ENCODE measurements around the gene PCDHB7. TPM values are rescaled to one million over a fixed set of nuclear protein-coding genes. Genes with fewer than 3 reads are reported as not detected.
"Not testable (repeated sequence)": the region's sequence is repeated elsewhere in the genome, so short reads cannot be mapped to it uniquely, and the experiment has no call there.

Gene PCDHB7
- total RNA-seq, 2 donors from 2014 or later = 0.42 to 0.75 TPM

- Histone ChIP-seq H3K9ac (ENCODE audit: extremely low read depth, low read length, poor library complexity, severe bottlenecking) (no peak within 1 kb of the TSS), H3K4me1 (ENCODE audit: control insufficient read depth, insufficient read depth, low read length) (no peaks in the 10 kb centered on the region), H3K36me3 (ENCODE audit: control insufficient read depth, insufficient read depth, low read length) (no peaks in the 10 kb centered on the region), H3K27me3 (ENCODE audit: control insufficient read depth, insufficient read depth, low read length, poor library complexity, severe bottlenecking) (no peaks in the 10 kb centered on the region), H3K27ac (ENCODE audit: low read depth, low read length) (no peak within 1 kb of the TSS), H3K9me3 (ENCODE audit: control insufficient read depth, low read length) (no peaks in the 10 kb centered on the region), H3K4me3 (ENCODE audit: low read length) (no peak within 1 kb of the TSS)
- Mint-ChIP-seq H3K4me3 (peak within 1 kb of the TSS; percentile 19), H3K4me1 (peaks cover 7% of the 10 kb centered on the region), H3K27me3 (ENCODE audit: insufficient read depth) (peaks cover 7% of the 10 kb centered on the region), H3K27ac (no peak within 1 kb of the TSS), H3K9me3 (peaks cover 30% of the 10 kb centered on the region), H3K36me3 (ENCODE audit: low read depth) (peaks cover 34% of the 10 kb centered on the region)
- TF ChIP-seq CTCF (conservative IDR thresholded peaks at IDR 0.05) = peak; percentile 91
- WGBS, 2 experiments (ENCODE audit: insufficient coverage in 1 of 2, insufficient read length in 1 of 2) = 47 to 53% methylated on average over 7 of the region's 9 CpGs
- peak; percentile 79 for DNase-seq
Measured at GRCh38 chr5:141186897-141187512, 14.6 kb downstream of the PCDHB7 start, which contains the start of gene PCDHB9. TSS of gene PCDHB9 (plus strand) at chr5:141187161. CDS start at chr5:141187319, 158 bp downstream.

- H3K27me3 Mint-ChIP-seq (ENCODE audit: insufficient read depth); H3K27me3 ChIP-seq (ENCODE audit: control insufficient read depth, insufficient read depth, low read length, poor library complexity, severe bottlenecking); H3K4me3 Mint-ChIP-seq; H3K9ac ChIP-seq (ENCODE audit: extremely low read depth, low read length, poor library complexity, severe bottlenecking); H3K4me1 Mint-ChIP-seq; H3K9me3 ChIP-seq (ENCODE audit: control insufficient read depth, low read length); H3K36me3 ChIP-seq (ENCODE audit: control insufficient read depth, insufficient read depth, low read length); H3K27ac ChIP-seq (ENCODE audit: low read depth, low read length); H3K4me3 ChIP-seq (ENCODE audit: low read length); H3K27ac Mint-ChIP-seq; DNase-seq; H3K4me1 ChIP-seq (ENCODE audit: control insufficient read depth, insufficient read depth, low read length): not testable (repeated sequence)
- Mint-ChIP-seq H3K36me3 (ENCODE audit: low read depth) (peaks cover 31% of the 10 kb centered on the region), H3K9me3 (peaks cover 35% of the 10 kb centered on the region)
- WGBS, 2 experiments (ENCODE audit: insufficient coverage in 1 of 2, insufficient read length in 1 of 2) = 94 to 97% methylated on average over 11 to 24 of the region's 37 CpGs
Measured at GRCh38 chr5:141188682-141189081, 16.2 kb downstream of the PCDHB7 start.

- H3K9me3 Mint-ChIP-seq = peaks cover 34% of the 10 kb centered on the region
- not testable (repeated sequence) for H3K4me1 ChIP-seq (ENCODE audit: control insufficient read depth, insufficient read depth, low read length); H3K9ac ChIP-seq (ENCODE audit: extremely low read depth, low read length, poor library complexity, severe bottlenecking); H3K4me3 Mint-ChIP-seq; H3K36me3 ChIP-seq (ENCODE audit: control insufficient read depth, insufficient read depth, low read length); H3K9me3 ChIP-seq (ENCODE audit: control insufficient read depth, low read length); DNase-seq; H3K4me3 ChIP-seq (ENCODE audit: low read length); H3K4me1 Mint-ChIP-seq; H3K27me3 Mint-ChIP-seq (ENCODE audit: insufficient read depth); H3K27me3 ChIP-seq (ENCODE audit: control insufficient read depth, insufficient read depth, low read length, poor library complexity, severe bottlenecking); H3K27ac Mint-ChIP-seq; H3K27ac ChIP-seq (ENCODE audit: low read depth, low read length)
- H3K36me3 Mint-ChIP-seq (ENCODE audit: low read depth) = peaks cover 31% of the 10 kb centered on the region
- WGBS, 2 experiments (ENCODE audit: insufficient coverage in 1 of 2, insufficient read length in 1 of 2) = 88% methylated on average over 24 of the region's 35 CpGs; no CpG with 5 or more reads in 1 of the 2 experiments
Measured at GRCh38 chr5:141189131-141189530, 16.7 kb downstream of the PCDHB7 start.

- no peak within 1 kb of the TSS for H3K27ac Mint-ChIP-seq
- H3K4me1 ChIP-seq (ENCODE audit: control insufficient read depth, insufficient read depth, low read length) = no peaks in the 10 kb centered on the region
- H3K9me3 Mint-ChIP-seq = peaks cover 37% of the 10 kb centered on the region
- no peaks in the 10 kb centered on the region for H3K27me3 ChIP-seq (ENCODE audit: control insufficient read depth, insufficient read depth, low read length, poor library complexity, severe bottlenecking)
- peaks cover 6% of the 10 kb centered on the region for H3K4me1 Mint-ChIP-seq
- peak; percentile 92 for DNase-seq
- no peaks in the 10 kb centered on the region for H3K36me3 ChIP-seq (ENCODE audit: control insufficient read depth, insufficient read depth, low read length)
- H3K27ac ChIP-seq (ENCODE audit: low read depth, low read length) = no peak within 1 kb of the TSS
- peak; percentile 94 for TF ChIP-seq CTCF (conservative IDR thresholded peaks at IDR 0.05)
- WGBS, 2 experiments (ENCODE audit: insufficient coverage in 1 of 2, insufficient read length in 1 of 2) = 21 to 28% methylated on average over 7 to 8 of the region's 10 CpGs
- H3K4me3 Mint-ChIP-seq = peak within 1 kb of the TSS; percentile 46
- H3K9me3 ChIP-seq (ENCODE audit: control insufficient read depth, low read length) = peaks cover 9% of the 10 kb centered on the region
- H3K36me3 Mint-ChIP-seq (ENCODE audit: low read depth) = peaks cover 18% of the 10 kb centered on the region
- H3K9ac ChIP-seq (ENCODE audit: extremely low read depth, low read length, poor library complexity, severe bottlenecking) = no peak within 1 kb of the TSS
- no peak within 1 kb of the TSS for H3K4me3 ChIP-seq (ENCODE audit: low read length)
- H3K27me3 Mint-ChIP-seq (ENCODE audit: insufficient read depth) = peaks cover 3% of the 10 kb centered on the region
Measured at GRCh38 chr5:141192110-141192725, 19.8 kb downstream of the PCDHB7 start, which contains the start of gene PCDHB10. TSS of gene PCDHB10 (plus strand) at chr5:141192353. CDS start at chr5:141192553, 200 bp downstream.

GRCh38 chr5:141194332-141194731 is 21.9 kb downstream of the PCDHB7 start:
- H3K36me3 ChIP-seq (ENCODE audit: control insufficient read depth, insufficient read depth, low read length); H3K9ac ChIP-seq (ENCODE audit: extremely low read depth, low read length, poor library complexity, severe bottlenecking); H3K27me3 Mint-ChIP-seq (ENCODE audit: insufficient read depth); H3K4me3 ChIP-seq (ENCODE audit: low read length); H3K4me1 Mint-ChIP-seq; H3K4me1 ChIP-seq (ENCODE audit: control insufficient read depth, insufficient read depth, low read length); H3K36me3 Mint-ChIP-seq (ENCODE audit: low read depth); H3K27me3 ChIP-seq (ENCODE audit: control insufficient read depth, insufficient read depth, low read length, poor library complexity, severe bottlenecking); H3K27ac ChIP-seq (ENCODE audit: low read depth, low read length); H3K27ac Mint-ChIP-seq; H3K4me3 Mint-ChIP-seq; H3K9me3 ChIP-seq (ENCODE audit: control insufficient read depth, low read length); DNase-seq: not testable (repeated sequence)
- 99% methylated on average over 18 of the region's 37 CpGs; no CpG with 5 or more reads in 1 of the 2 experiments for WGBS, 2 experiments (ENCODE audit: insufficient coverage in 1 of 2, insufficient read length in 1 of 2)
- H3K9me3 Mint-ChIP-seq = peaks cover 33% of the 10 kb centered on the region
